ENCODE measurements around the gene FHIP1B. TPM values are rescaled to one million over a fixed set of nuclear protein-coding genes. Genes with fewer than 3 reads are reported as not detected.

The FHIP1B gene
- total RNA-seq, 1 donor = 15.1 TPM

GRCh38 chr11:6240139-6240538, 5.7 kb upstream of the FHIP1B start:
- no peak for DNase-seq (ENCODE audit: low read depth)
- H3K4me3 ChIP-seq (ENCODE audit: low read depth, low read length) = no peak overlapping the region
- no peak for TF ChIP-seq CTCF (IDR thresholded peaks at IDR 0.05; ENCODE audit: insufficient read depth, low read depth, low read length)

- H3K4me3 ChIP-seq (ENCODE audit: low read depth, low read length) = no peak within 1 kb of the TSS
- TF ChIP-seq CTCF (IDR thresholded peaks at IDR 0.05; ENCODE audit: insufficient read depth, low read depth, low read length) = no peak
- no peak for DNase-seq (ENCODE audit: low read depth)
These were observed 4.5 kb upstream of the FHIP1B start, which contains the start of gene CNGA4 for GRCh38 chr11:6238902-6239301. CNGA4 (plus strand) TSS chr11:6239089; CDS start chr11:6239207, 118 bp downstream.

- no peak for TF ChIP-seq CTCF (IDR thresholded peaks at IDR 0.05; ENCODE audit: insufficient read depth, low read depth, low read length)
- H3K4me3 ChIP-seq (ENCODE audit: low read depth, low read length) = no peak overlapping the region
- no peak for DNase-seq (ENCODE audit: low read depth)
These were observed 3.4 kb upstream of the FHIP1B start for GRCh38 chr11:6237761-6238302.

GRCh38 chr11:6237266-6237665, 2.8 kb upstream of the FHIP1B start:
- no peak overlapping the region for H3K4me3 ChIP-seq (ENCODE audit: low read depth, low read length)
- TF ChIP-seq CTCF (IDR thresholded peaks at IDR 0.05; ENCODE audit: insufficient read depth, low read depth, low read length) = no peak
- no peak for DNase-seq (ENCODE audit: low read depth)

- H3K4me3 ChIP-seq (ENCODE audit: low read depth, low read length) = peak overlapping the region; percentile 74
- no peak for DNase-seq (ENCODE audit: low read depth)
- TF ChIP-seq CTCF (IDR thresholded peaks at IDR 0.05; ENCODE audit: insufficient read depth, low read depth, low read length) = no peak
These were observed 451 bp downstream of the FHIP1B start for GRCh38 chr11:6233984-6234386.

- TF ChIP-seq CTCF (IDR thresholded peaks at IDR 0.05; ENCODE audit: insufficient read depth, low read depth, low read length) = no peak
- no peak for DNase-seq (ENCODE audit: low read depth)
- no peak overlapping the region for H3K4me3 ChIP-seq (ENCODE audit: low read depth, low read length)
These were observed 1.5 kb downstream of the FHIP1B start for GRCh38 chr11:6232899-6233298.

- no peak overlapping the region for H3K4me3 ChIP-seq (ENCODE audit: low read depth, low read length)
- DNase-seq (ENCODE audit: low read depth) = no peak
- TF ChIP-seq CTCF (IDR thresholded peaks at IDR 0.05; ENCODE audit: insufficient read depth, low read depth, low read length) = no peak
These were observed 4.5 kb downstream of the FHIP1B start for GRCh38 chr11:6229911-6230310.
